Psoas muscle (tissue), 8 donors: ENCODE results near the gene IQUB. TPM values are rescaled to one million over a fixed set of nuclear protein-coding genes. Genes with fewer than 3 reads are reported as not detected.

ENCODE experiments used
- ATAC-seq, 4 donors: fragments of 200-7000 bp; cut with Tn5 transposase; one replicate each; pipeline ENCODE4 v1.9.1; 2020; ENCODE audit warnings: moderate library complexity in 3 of 4, mild to moderate bottlenecking in 2 of 4
- DNase-seq, 2 donors: peaks; one replicate each; pipeline ENCODE4 v3.0.0-alpha.2; 2020
- H3K27ac ChIP-seq: fragments of 200-600 bp; one replicate; pipeline ENCODE4 v1.8.0; 2022
- H3K27me3 ChIP-seq, 3 donors: fragments of 200-600 bp in 1 of 3; one replicate each; pipeline versions ENCODE4 v1.6.1 to v1.8.0; 2013 to 2022; ENCODE audit warnings: low read length in 2 of 3, mild to moderate bottlenecking in 2 of 3, moderate library complexity in 1 of 3; ENCODE audit not compliant: insufficient read depth in 3 of 3
- H3K36me3 ChIP-seq, 2 donors: fragments of 200-600 bp in 1 of 2; one replicate each; pipeline versions ENCODE4 v1.6.1 to v1.8.0; 2013 to 2022; ENCODE audit warnings: low read depth in 1 of 2, mild to moderate bottlenecking in 1 of 2, moderate library complexity in 1 of 2; ENCODE audit not compliant: insufficient read depth in 1 of 2
- H3K4me1 ChIP-seq: fragments of 200-600 bp; one replicate; pipeline ENCODE4 v1.8.0; 2022
- H3K4me3 ChIP-seq: fragments of 200-600 bp; one replicate; pipeline ENCODE4 v1.8.0; 2022; ENCODE audit warnings: mild to moderate bottlenecking
- H3K9me3 ChIP-seq: fragments of 200-600 bp; one replicate; pipeline ENCODE4 v1.8.0; 2022
- WGBS, 3 donors: extraction: QIAGEN DNeasy Blood & Tissue Kit; methylation state at CpG; one replicate each; pipeline versions ENCODE4 v1.1.6 to v1.1.7; 2013; 5-methylcytosine and 5-hydroxymethylcytosine counted together
- intact Hi-C, 2 donors: fragments of 100-400 bp; cut with DNase I; formaldehyde crosslinking; loops; one replicate each; pipeline versions ENCODE4 v1.11.0 to v1.14.2; 2022
- polyA plus RNA-seq, 3 donors: library from polyadenylated mRNA; stranded (reverse); fragments of 200-250 nt; gene quantifications; one replicate each; pipeline ENCODE4 v1.2.3, GENCODE V29; 2013
- total RNA-seq, 4 donors: library from RNA; stranded (reverse); fragmentation: NEBNext Ultra II Directional in 2 of 4; extraction: Animal tissue kit (Norgen Biotek cat#: 25700) in 2 of 4; gene quantifications; one replicate each; pipeline versions ENCODE4 v1.2.1 to v1.2.4, GENCODE V29; 2021 to 2023
- TF ChIP-seq, protein P1 (sequence below): fragments of 200-600 bp; IDR thresholded peaks from one replicate; pipeline ENCODE4 v1.8.0; 2022; ENCODE audit warnings: antibody characterized with exemption
- donor health status: healthy with polysubstance abuse.
- donor health status: DM: no; HTN: no; CAD: no; lungs with moderate emphysema.
- donor health status: Bipolar disorder and iron deficiency.
- donor health status: healthy.
- donor health status: DM: yes; HTN: yes; CAD: no.
- donor health status: DM: no; HTN: no; CAD: no.
- donor health status: DM: no; HTN: no; CAD: no.
- donor health status: DM: yes; HTN: yes; CAD: no.

Gene IQUB
- total and polyA plus RNA-seq, 7 donors = 0.14 to 3.5 (median 0.47) TPM

DNA sequence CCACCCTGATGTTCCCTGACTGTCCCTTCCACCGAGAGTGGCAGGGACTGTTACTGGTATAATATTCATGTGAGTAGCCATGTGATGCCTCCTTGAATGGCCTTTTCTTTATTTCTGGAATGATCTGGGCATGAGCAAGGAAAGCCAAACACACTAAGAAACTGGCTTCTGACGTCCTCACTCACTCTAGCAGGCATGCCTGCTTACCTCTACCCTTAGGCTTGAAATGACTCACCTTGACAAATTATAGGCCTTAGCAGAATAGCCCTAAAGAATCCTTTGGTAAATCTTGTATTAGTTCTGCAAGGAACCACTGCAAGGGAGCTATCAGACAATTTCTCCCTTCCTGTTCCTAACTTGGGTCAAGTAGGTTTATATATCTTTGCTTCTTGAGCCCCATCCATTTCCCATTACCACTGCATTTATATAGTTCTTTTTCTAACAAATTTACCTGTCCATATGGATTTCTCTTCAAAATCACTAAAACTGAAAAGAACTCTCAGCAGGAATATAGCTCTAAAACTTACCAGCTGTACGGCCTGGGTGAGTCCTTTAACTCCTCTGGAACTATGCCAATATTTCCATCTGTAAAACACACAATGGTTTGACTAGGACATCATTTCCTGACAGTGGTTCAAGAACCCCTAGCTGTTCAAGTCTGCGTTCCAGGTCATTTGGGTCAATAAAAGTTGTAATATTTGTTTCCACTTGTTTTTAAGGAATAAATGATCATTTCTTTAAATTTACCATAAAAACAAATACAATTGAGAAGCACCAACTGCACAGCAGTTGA, 36.2 kb upstream of the IQUB start:
- Histone ChIP-seq H3K27ac (no peak overlapping the region), H3K4me3 (no peak overlapping the region), H3K4me1 (no peaks in the 10 kb centered on the region), H3K36me3 (no peaks in the 10 kb centered on the region), H3K27me3 (no peaks in the 10 kb centered on the region), H3K9me3 (no peaks in the 10 kb centered on the region)
- intact Hi-C loops = no loop called here
- 59 to 63% (median 60%) methylated on average over 4 of the region's 4 CpGs for WGBS, 3 donors
- TF ChIP-seq, protein P1, sequence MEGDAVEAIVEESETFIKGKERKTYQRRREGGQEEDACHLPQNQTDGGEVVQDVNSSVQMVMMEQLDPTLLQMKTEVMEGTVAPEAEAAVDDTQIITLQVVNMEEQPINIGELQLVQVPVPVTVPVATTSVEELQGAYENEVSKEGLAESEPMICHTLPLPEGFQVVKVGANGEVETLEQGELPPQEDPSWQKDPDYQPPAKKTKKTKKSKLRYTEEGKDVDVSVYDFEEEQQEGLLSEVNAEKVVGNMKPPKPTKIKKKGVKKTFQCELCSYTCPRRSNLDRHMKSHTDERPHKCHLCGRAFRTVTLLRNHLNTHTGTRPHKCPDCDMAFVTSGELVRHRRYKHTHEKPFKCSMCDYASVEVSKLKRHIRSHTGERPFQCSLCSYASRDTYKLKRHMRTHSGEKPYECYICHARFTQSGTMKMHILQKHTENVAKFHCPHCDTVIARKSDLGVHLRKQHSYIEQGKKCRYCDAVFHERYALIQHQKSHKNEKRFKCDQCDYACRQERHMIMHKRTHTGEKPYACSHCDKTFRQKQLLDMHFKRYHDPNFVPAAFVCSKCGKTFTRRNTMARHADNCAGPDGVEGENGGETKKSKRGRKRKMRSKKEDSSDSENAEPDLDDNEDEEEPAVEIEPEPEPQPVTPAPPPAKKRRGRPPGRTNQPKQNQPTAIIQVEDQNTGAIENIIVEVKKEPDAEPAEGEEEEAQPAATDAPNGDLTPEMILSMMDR = no peak
- ATAC-seq = no peak
- no peak for DNase-seq

DNA sequence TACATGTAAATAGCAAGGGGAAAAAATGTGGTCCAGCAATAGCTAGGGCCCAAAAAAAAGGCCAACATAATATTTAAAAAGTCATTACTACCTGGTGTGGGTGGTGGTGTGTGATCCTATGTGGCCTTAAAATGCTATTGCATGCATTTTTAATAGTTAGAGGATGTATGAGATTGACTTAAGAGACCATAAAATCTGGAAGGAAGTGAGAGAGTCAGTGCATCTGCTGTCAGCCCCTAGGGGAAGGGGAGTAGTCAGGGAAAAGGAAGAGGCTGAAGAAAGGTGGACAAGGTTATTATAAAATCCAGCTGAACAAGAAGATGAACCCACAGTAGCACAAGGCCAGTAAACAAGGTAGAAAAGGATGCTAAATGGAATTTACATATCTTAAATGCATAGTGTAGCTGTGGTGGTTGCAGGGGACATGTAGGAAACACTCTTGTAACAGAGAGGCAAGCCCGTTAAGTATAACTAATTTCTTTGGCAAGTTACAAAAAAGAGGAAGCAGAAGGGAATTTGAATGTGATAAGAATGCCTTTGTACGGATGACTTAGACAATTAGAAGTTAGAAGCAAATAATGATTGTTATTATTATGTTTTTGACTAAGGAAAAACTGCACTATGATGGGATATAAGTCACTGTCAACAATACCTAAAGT, 35.1 kb upstream of the IQUB start:
- Histone ChIP-seq H3K4me1 (no peaks in the 10 kb centered on the region), H3K36me3 (no peaks in the 10 kb centered on the region), H3K27me3 (no peaks in the 10 kb centered on the region), H3K4me3 (no peak overlapping the region), H3K9me3 (no peaks in the 10 kb centered on the region), H3K27ac (no peak overlapping the region)
- TF ChIP-seq, protein P1 = no peak
- intact Hi-C loops = loop anchor here in 1 of 2 donors (10.0 kb wide), 1 partner anchor 295 kb away; no protein-coding TSS in a partner anchor
- no peak for DNase-seq
- ATAC-seq = no peak
- WGBS, 3 donors = 29 to 32% (median 30%) methylated on average over 2 of the region's 2 CpGs

DNA sequence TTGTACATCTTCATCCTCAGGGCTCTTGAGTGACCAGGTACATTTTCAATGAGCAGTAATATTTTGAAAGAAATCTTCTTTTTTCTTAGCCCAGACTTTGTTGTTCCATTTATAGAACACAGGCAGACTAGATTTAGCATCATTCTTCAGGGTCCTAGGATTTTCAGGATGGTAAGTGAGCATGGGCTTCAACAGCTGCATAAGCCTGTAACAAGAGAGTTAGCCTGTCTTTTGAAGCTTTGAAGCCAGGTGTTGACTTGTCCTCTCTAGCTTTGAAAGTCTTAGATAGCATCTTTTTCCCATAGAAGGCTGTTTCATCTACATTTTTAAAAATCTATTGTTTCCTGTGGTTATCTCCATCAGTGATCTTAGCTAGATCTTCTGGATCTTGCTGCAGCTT, 27.7 kb upstream of the IQUB start:
- Histone ChIP-seq H3K4me1 (no peaks in the 10 kb centered on the region), H3K27ac (no peak overlapping the region), H3K9me3 (no peaks in the 10 kb centered on the region), H3K4me3 (no peak overlapping the region), H3K36me3 (no peaks in the 10 kb centered on the region), H3K27me3 (no peaks in the 10 kb centered on the region)
- intact Hi-C loops = loop anchor here in 1 of 2 donors (10.0 kb wide), 1 partner anchor 303 kb away; no protein-coding TSS in a partner anchor
- ATAC-seq (no peak), DNase-seq (no peak)
- TF ChIP-seq, protein P1 = no peak

DNA sequence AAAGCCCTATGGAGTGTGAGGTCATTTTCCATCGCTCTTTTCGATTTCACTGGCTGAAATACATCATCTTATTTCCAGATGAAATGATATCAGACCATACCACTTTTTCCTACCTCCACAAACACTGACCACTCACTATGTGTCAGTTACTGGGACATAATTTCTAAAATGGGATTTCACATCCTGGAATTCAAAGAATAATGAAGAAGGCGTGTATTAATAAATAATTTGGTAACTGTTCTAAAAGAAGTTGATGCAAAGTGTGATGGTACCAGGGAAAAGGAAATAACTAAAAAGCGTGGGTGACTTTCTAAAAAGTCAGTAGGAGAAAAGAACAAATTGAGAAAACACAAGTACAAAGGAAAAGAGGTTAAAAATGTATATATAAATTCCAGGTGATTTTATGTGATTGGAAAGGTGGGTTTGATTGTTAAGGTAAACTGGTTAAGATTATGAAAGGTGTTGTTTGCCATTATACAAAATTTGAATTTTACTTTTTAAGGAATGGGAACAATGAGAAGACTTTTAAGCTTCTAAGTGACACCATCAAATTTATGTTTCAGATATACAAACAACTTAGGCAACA, 24.0 kb upstream of the IQUB start:
- peaks cover 34% of the 10 kb centered on the region for H3K4me1 ChIP-seq

More for the DNA sequence above, 24.0 kb upstream of the IQUB start:
- Histone ChIP-seq H3K9me3 (no peaks in the 10 kb centered on the region), H3K27me3 (no peaks in the 10 kb centered on the region), H3K27ac (peak overlapping the region; percentile 96), H3K4me3 (peak overlapping the region; percentile 96), H3K36me3 (peaks cover 0 to 24% of the 10 kb centered on the region in 2 donors)
- no peak for ATAC-seq
- no peak for DNase-seq
- TF ChIP-seq, protein P1 = no peak
- WGBS, 3 donors = 35 to 44% (median 36%) methylated on average over 4 of the region's 4 CpGs
- intact Hi-C loops = no loop called here
